BJ (cell line): Measurements from ENCODE around the gene ACTBL2. TPM values are rescaled to one million over a fixed set of nuclear protein-coding genes. Genes with fewer than 3 reads are reported as not detected.

Source experiments
- CTCF ChIA-PET: fragments of 350-600 bp; formaldehyde crosslinking; extraction: SDS; loops from one replicate; lab custom pipeline; 2021; ENCODE audit warnings: antibody characterized with exemption, inconsistent platforms; lab: Yijun Ruan, JAX
- POLR2A ChIA-PET: fragments of 300-600 bp; sonication (Branson Sonifier 250); formaldehyde crosslinking; extraction: SDS; loops from one replicate; lab custom pipeline; 2021; ENCODE audit warnings: antibody characterized with exemption; lab: Charles Lee
- DNase-seq: peaks from one replicate; pipeline ENCODE4 v3.0.0-alpha.2; 2011; ENCODE audit warnings: low read depth
- H3K27me3 ChIP-seq: 2 replicates; pipeline ENCODE4 v1.6.0; 2011; ENCODE audit warnings: low read length; ENCODE audit not compliant: control insufficient read depth, insufficient read depth
- H3K36me3 ChIP-seq: 2 replicates; pipeline ENCODE4 v1.5.1; 2011; ENCODE audit warnings: low read length; ENCODE audit not compliant: control insufficient read depth, insufficient read depth
- H3K4me3 ChIP-seq: 2 replicates; pipeline ENCODE4 v1.5.1; 2011; ENCODE audit warnings: low read depth, mild to moderate bottlenecking, control low read depth, low read length
- CTCF ChIP-seq: IDR thresholded peaks from 2 replicates; pipeline ENCODE4 v1.5.1; 2011; ENCODE audit warnings: low read depth, mild to moderate bottlenecking, control low read depth, inconsistent platforms, low read length, moderate library complexity; ENCODE audit not compliant: insufficient read depth
- polyA plus RNA-seq: library from polyadenylated mRNA; depleted of rRNA; stranded (reverse); fragments of >200 nt; gene quantifications from 2 replicates; pipeline ENCODE4 v1.2.3, GENCODE V29; 2011

ACTBL2 gene
- polyA plus RNA-seq, 1 experiment, result 0.05 TPM

GRCh38 chr5:57499262-57500050 is 16.8 kb upstream of the ACTBL2 start:
- H3K4me3 ChIP-seq, result no peak overlapping the region
- ChIA-PET CTCF (interaction anchor here (0.6 to 4.7 kb wide), 36 partner anchors 8 to 965 kb away, joined by 3 to 50 read pairs (median 4); partner anchors contain the start of gene PLK2), POLR2A (interaction anchor here (0.9 kb wide), 1 partner anchor 961 kb away, joined by 5 read pairs; no protein-coding TSS in a partner anchor)
- peak; percentile 75 for TF ChIP-seq CTCF
- H3K36me3 ChIP-seq, result no peaks in the 10 kb centered on the region
- no peak for DNase-seq
- H3K27me3 ChIP-seq, result no peaks in the 10 kb centered on the region

GRCh38 chr5:57497733-57498132 is 15.1 kb upstream of the ACTBL2 start:
- DNase-seq, result no peak
- no peak for TF ChIP-seq CTCF
- H3K4me3 ChIP-seq, result no peak overlapping the region
- H3K36me3 ChIP-seq, result no peaks in the 10 kb centered on the region
- ChIA-PET POLR2A (no interaction called here), CTCF (interaction anchor here (3.9 to 4.7 kb wide), 2 partner anchors 280 to 963 kb away, joined by 22 to 50 read pairs; partner anchors contain the start of gene PLK2)
- H3K27me3 ChIP-seq, result no peaks in the 10 kb centered on the region

- no peaks in the 10 kb centered on the region for H3K27me3 ChIP-seq
- no peak for TF ChIP-seq CTCF
- POLR2A ChIA-PET, result interaction anchor here (0.5 to 0.6 kb wide), 2 partner anchors 363 to 965 kb away, joined by 3 to 4 read pairs; no protein-coding TSS in a partner anchor
- CTCF ChIA-PET, result interaction anchor here (0.6 to 4.7 kb wide), 12 partner anchors 11 to 966 kb away, joined by 3 to 50 read pairs (median 4); partner anchors contain the start of gene PLK2
- H3K36me3 ChIP-seq, result no peaks in the 10 kb centered on the region
- no peak overlapping the region for H3K4me3 ChIP-seq
- no peak for DNase-seq
Observed at GRCh38 chr5:57495285-57496086, 12.9 kb upstream of the ACTBL2 start.

- ChIA-PET POLR2A (interaction anchor here (0.5 kb wide), 1 partner anchor 364 kb away, joined by 3 read pairs; no protein-coding TSS in a partner anchor), CTCF (interaction anchor here (0.6 to 3.9 kb wide), 5 partner anchors 167 to 967 kb away, joined by 3 to 22 read pairs (median 3); partner anchors contain the start of gene PLK2)
- no peaks in the 10 kb centered on the region for H3K36me3 ChIP-seq
Observed at GRCh38 chr5:57494104-57495098, 11.8 kb upstream of the ACTBL2 start.

More at GRCh38 chr5:57494104-57495098, 11.8 kb upstream of the ACTBL2 start:
- no peak overlapping the region for H3K4me3 ChIP-seq
- TF ChIP-seq CTCF, result 0 out of 2 replicates have a peak, but pooled peaks have one; percentile 16
- peak; percentile 74 for DNase-seq
- no peaks in the 10 kb centered on the region for H3K27me3 ChIP-seq
